K562 (cell line): Measurements from ENCODE around the gene CNTRL. TPM values are rescaled to one million over a fixed set of nuclear protein-coding genes. Genes with fewer than 3 reads are reported as not detected.

Experiments
- ATAC-seq: fragments of 200-7000 bp; cut with Tn5 transposase; 3 replicates; pipeline ENCODE4 v1.9.1; 2020; ENCODE audit warnings: moderate library complexity
- BruUV-seq: library from RNA; stranded (reverse); fragments of 400-500 nt; replicated peaks from 2 replicates; lab custom pipeline; 2021; lab: Mats Ljungman, UMichigan
- CTCF ChIA-PET: fragments of 300-600 bp; formaldehyde crosslinking; extraction: SDS; loops from one replicate; lab custom pipeline; 2021; ENCODE audit warnings: low intra/inter-chr PET ratio; lab: Yijun Ruan, JAX
- POLR2A ChIA-PET: fragments of 300-600, 350-650 bp; sonication (Branson Sonifier 250); formaldehyde crosslinking; extraction: SDS; loops from one replicate; lab custom pipeline; 2021; ENCODE audit warnings: antibody characterized with exemption, inconsistent platforms; lab: Yijun Ruan, JAX
- DNase-seq, 4 experiments: peaks; one replicate each; pipeline versions ENCODE4 v3.0.0 to v3.0.0-alpha.2; 2011 to 2018; ENCODE audit warnings: low spot score in 3 of 4, mixed read lengths in 3 of 4; ENCODE audit errors: extremely low read depth in 1 of 4
- FAIRE-seq: peaks from 2 replicates; lab custom pipeline; 2011; peaks lifted over from hg19 to GRCh38; lab: Jason Lieb, UNC
- H2AFZ ChIP-seq: 2 replicates; pipeline ENCODE4 v1.6.0; 2011; ENCODE audit warnings: low read depth, low read length, control low read depth, inconsistent platforms
- H3K27ac ChIP-seq: fragments of 200-600 bp; 3 replicates; pipeline ENCODE4 v1.8.0; 2011; ENCODE audit warnings: low read depth, mild to moderate bottlenecking, control low read depth, inconsistent platforms, low read length, moderate library complexity, mixed read lengths; ENCODE audit errors: extremely low read depth
- H3K27me3 ChIP-seq, 2 experiments: fragments of 300-600 bp in 1 of 2; 2 replicates in 1 of 2; 3 replicates in 1 of 2; pipeline versions ENCODE4 v1.6.0 to v1.8.0; 2011; ENCODE audit warnings: inconsistent platforms in 2 of 2, low read length in 2 of 2, mild to moderate bottlenecking in 1 of 2, mixed read lengths in 1 of 2, moderate library complexity in 1 of 2; ENCODE audit not compliant: control insufficient read depth in 2 of 2, insufficient read depth in 2 of 2
- H3K36me3 ChIP-seq: fragments of 300-600 bp; 3 replicates; pipeline ENCODE4 v1.8.0; 2011; ENCODE audit warnings: mild to moderate bottlenecking, low read length, inconsistent platforms; ENCODE audit not compliant: control insufficient read depth, insufficient read depth
- H3K4me1 ChIP-seq, 2 experiments: fragments of 200-600 bp in 1 of 2; replicated peaks in 1 of 2; 2 replicates in 1 of 2; 3 replicates in 1 of 2; pipeline versions ENCODE4 v1.5.1 to v1.8.0; 2011; ENCODE audit warnings: inconsistent platforms in 2 of 2, low read length in 2 of 2, mild to moderate bottlenecking in 1 of 2, mixed read lengths in 1 of 2, moderate library complexity in 1 of 2; ENCODE audit not compliant: control insufficient read depth in 2 of 2, insufficient read depth in 2 of 2
- H3K4me2 ChIP-seq: 2 replicates; pipeline ENCODE4 v1.6.1; 2011; ENCODE audit warnings: low read length, control low read depth, inconsistent platforms, mixed read lengths; ENCODE audit not compliant: insufficient read depth
- H3K4me3 ChIP-seq: fragments of 200-600 bp; sonication (generic), shearing (Covaris generic); 2 replicates; pipeline ENCODE4 v1.5.1; 2016; ENCODE audit warnings: control low read depth, inconsistent platforms
- H3K79me2 ChIP-seq: fragments of 200-600 bp; 3 replicates; pipeline ENCODE4 v1.8.0; 2011; ENCODE audit warnings: low read length, inconsistent platforms; ENCODE audit not compliant: control insufficient read depth, insufficient read depth
- H3K9ac ChIP-seq, 2 experiments: 2 replicates each; pipeline versions ENCODE4 v1.6.0 to v1.6.1; 2011; ENCODE audit warnings: low read depth in 2 of 2, low read length in 2 of 2, control low read depth in 1 of 2, inconsistent platforms in 1 of 2, mild to moderate bottlenecking in 1 of 2, mixed read lengths in 1 of 2; ENCODE audit not compliant: insufficient read depth in 1 of 2
- H3K9me1 ChIP-seq: one replicate; pipeline ENCODE4 v1.6.0; 2011; ENCODE audit warnings: inconsistent platforms, mild to moderate bottlenecking, low read length, moderate library complexity; ENCODE audit not compliant: control insufficient read depth, insufficient read depth
- H3K9me3 ChIP-seq: replicated peaks from 2 replicates; pipeline ENCODE4 v1.5.1; 2011; ENCODE audit warnings: low read depth, low read length, inconsistent platforms; ENCODE audit not compliant: control insufficient read depth, insufficient read depth
- H4K20me1 ChIP-seq: replicated peaks from 2 replicates; pipeline ENCODE4 v1.6.1; 2011; ENCODE audit warnings: low read length, inconsistent platforms, mixed read lengths; ENCODE audit not compliant: control insufficient read depth, insufficient read depth
- ADNP ChIP-seq: fragments of 200-800 bp; sonication (Bioruptor generic); IDR thresholded peaks from 2 replicates; pipeline ENCODE4 v1.6.1; 2016; ENCODE audit warnings: missing genetic modification characterization, missing compliant biosample characterization
- DMBX1 ChIP-seq: fragments of 250-450 bp; sonication (Bioruptor Pico); IDR thresholded peaks from 2 replicates; pipeline ENCODE4 v1.8.0; 2022; ENCODE audit warnings: inconsistent platforms, mild to moderate bottlenecking, moderate library complexity, borderline replicate concordance
- FOXA1 ChIP-seq: fragments of 450-650 bp; IDR thresholded peaks from 2 replicates; pipeline ENCODE4 v1.6.1; 2016; ENCODE audit warnings: mild to moderate bottlenecking, borderline replicate concordance
- HNRNPUL1 ChIP-seq: fragments of 200-400 bp; formaldehyde crosslinking; IDR thresholded peaks from 2 replicates; pipeline ENCODE4 v1.6.1; 2017; ENCODE audit warnings: low read length
- MEIS2 ChIP-seq: fragments of 450-650 bp; IDR thresholded peaks from 2 replicates; pipeline ENCODE4 v1.6.1; 2014; ENCODE audit warnings: mild to moderate bottlenecking; ENCODE audit not compliant: partially characterized antibody
- SP1 ChIP-seq: sonication (generic); formaldehyde crosslinking; IDR thresholded peaks from 2 replicates; pipeline ENCODE4 v1.8.1; 2022; ENCODE audit warnings: mild to moderate bottlenecking, missing genetic modification reagents
- TCF3 ChIP-seq: sonication (generic); formaldehyde crosslinking; IDR thresholded peaks from 2 replicates; pipeline ENCODE4 v1.4.0; 2020; ENCODE audit warnings: mild to moderate bottlenecking, missing genetic modification reagents
- ZFPM2 ChIP-seq: fragments of 250-450 bp; sonication (Bioruptor Pico); IDR thresholded peaks from 2 replicates; pipeline ENCODE4 v1.5.1; 2022; ENCODE audit warnings: mild to moderate bottlenecking
- ZNF316 ChIP-seq: fragments of 450-650 bp; IDR thresholded peaks from 2 replicates; pipeline ENCODE4 v1.6.1; 2016
- ZNF644 ChIP-seq: fragments of 200-800 bp; sonication (Bioruptor generic); IDR thresholded peaks from 2 replicates; pipeline ENCODE4 v1.6.1; 2016; ENCODE audit warnings: low read depth, missing genetic modification characterization, missing compliant biosample characterization
- WGBS: fragments of 100-300 bp; shearing (Covaris generic); methylation state at CpG from one replicate; pipeline ENCODE4 v1.1.6; 2016; ENCODE audit warnings: low coverage, mixed read lengths; ENCODE audit not compliant: insufficient coverage; ENCODE audit errors: missing lambda C conversion rate; 5-methylcytosine and 5-hydroxymethylcytosine counted together
- in situ Hi-C: fragments of 300-500 bp; cut with MboI; formaldehyde crosslinking; loops from 4 replicates; pipeline ENCODE4 v1.15.0; 2018; ENCODE audit warnings: inconsistent platforms, mixed read lengths
- intact Hi-C: fragments of 100-400 bp; cut with micrococcal nuclease; formaldehyde crosslinking; loops from 2 replicates; pipeline ENCODE4 v1.14.2; 2022
- polyA plus RNA-seq, 8 experiments: library from polyadenylated mRNA; depleted of rRNA in 4 of 8; stranded (reverse) in 5 of 8; unstranded in 3 of 8; fragments of >200 nt; fragmentation: Nextera tagmentation in 2 of 8; fragmentation: Illumina TruSeq in 1 of 8; extraction: Ambion mirVana in 2 of 8; extraction: Trizol in 1 of 8; gene quantifications; 2 replicates each; pipeline versions ENCODE4 v1.2.1 to v1.2.3, GENCODE V29; 2011 to 2014; ENCODE audit warnings: inconsistent platforms in 1 of 8, missing spikeins in 1 of 8
- total RNA-seq, 7 experiments: library from RNA; depleted of rRNA in 6 of 7; stranded (reverse); fragments of >200 nt in 6 of 7; fragmentation: Illumina TruSeq in 2 of 7; extraction: Trizol in 2 of 7; gene quantifications; 2 replicates each; pipeline versions ENCODE4 v1.2.1 to v1.2.3, GENCODE V29; 2011 to 2021; ENCODE audit warnings: low replicate concordance in 1 of 7

Gene CNTRL
- total and polyA plus RNA-seq, 9 of the 15 experiments (the other 6 are each of a cell fraction or from before 2014, with no cell fraction given), result 9.2 to 28.9 (median 20.5) TPM

DNA sequence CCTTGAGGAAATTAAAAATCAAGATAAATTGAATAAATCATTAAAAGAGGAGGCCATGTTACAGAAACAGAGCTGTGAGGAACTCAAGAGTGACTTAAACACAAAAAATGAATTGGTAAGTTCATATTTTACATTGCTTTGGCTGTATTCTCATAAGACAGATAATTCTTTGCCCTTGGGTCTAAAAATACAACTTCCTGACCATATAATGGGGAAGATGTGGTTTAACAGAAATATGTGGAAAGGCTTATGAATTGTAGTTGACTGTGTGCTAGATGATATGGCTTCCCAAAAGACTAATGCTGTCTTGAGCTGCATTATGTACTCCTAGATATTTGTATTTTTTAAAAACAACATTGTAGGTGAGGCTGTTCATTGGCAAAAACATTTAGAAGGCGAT lies 33.1 kb downstream of the CNTRL start (continued):
- no peak for TF ChIP-seq SP1 (CRISPR knock-in tag)
- TF ChIP-seq FOXA1, result no peak
- TF ChIP-seq HNRNPUL1, result no peak
- no peak for TF ChIP-seq TCF3

- no peak overlapping the region for H3K4me2 ChIP-seq
- ChIA-PET POLR2A (interaction anchor here (0.6 to 0.7 kb wide), 2 partner anchors 15 to 406 kb away, joined by 3 to 4 read pairs; no protein-coding TSS in a partner anchor), CTCF (no interaction called here)
- no peaks in the 10 kb centered on the region for H3K9me1 ChIP-seq
- no peaks in the 10 kb centered on the region for H3K27me3 ChIP-seq
- no peaks in the 10 kb centered on the region for H3K9me3 ChIP-seq
- H3K36me3 ChIP-seq, result peaks cover 4% of the 10 kb centered on the region; the same call in 2 of the 3 replicates
- BruUV-seq, result no TSS peak
- no peak overlapping the region for H3K4me3 ChIP-seq
- intact Hi-C loops, result no loop called here
- H4K20me1 ChIP-seq, result no peaks in the 10 kb centered on the region
- no peak for DNase-seq
- 79% methylated on average over 1 of the region's 1 CpG for WGBS
- no peak for TF ChIP-seq ZNF316
- no peak for TF ChIP-seq ADNP
- no peak for TF ChIP-seq MEIS2
- no peak for TF ChIP-seq DMBX1 (CRISPR knock-in tag)
- TF ChIP-seq ZFPM2 (CRISPR knock-in tag), result no peak
- no peak for TF ChIP-seq ZNF644 (tag)
- in situ Hi-C loops, result no loop called here
- no peak for ATAC-seq
- H2AFZ ChIP-seq, result no peak overlapping the region
- no peak for FAIRE-seq
- no peak overlapping the region for H3K9ac ChIP-seq
- no peak overlapping the region for H3K27ac ChIP-seq
- no peaks in the 10 kb centered on the region for H3K79me2 ChIP-seq
- H3K4me1 ChIP-seq, result no peaks in the 10 kb centered on the region
These were observed 40.7 kb downstream of the CNTRL start for GRCh38 chr9:121115466-121115865.
